Colonic mucosa (tissue), 4 donors: ENCODE data around the gene C4orf17. TPM values are rescaled to one million over a fixed set of nuclear protein-coding genes. Genes with fewer than 3 reads are reported as not detected.

Experiments
- DNase-seq: peaks from one replicate; pipeline ENCODE4 v3.0.0-alpha.2; 2020
- H3K27ac ChIP-seq: fragments of 200-600 bp; one replicate; pipeline ENCODE4 v1.8.0; 2021
- H3K27me3 ChIP-seq: fragments of 200-600 bp; one replicate; pipeline ENCODE4 v1.8.0; 2021
- H3K36me3 ChIP-seq: fragments of 200-600 bp; one replicate; pipeline ENCODE4 v1.8.0; 2021
- H3K4me1 ChIP-seq: fragments of 200-600 bp; one replicate; pipeline ENCODE4 v1.8.0; 2021; ENCODE audit warnings: mild to moderate bottlenecking
- H3K4me3 ChIP-seq: fragments of 200-600 bp; one replicate; pipeline ENCODE4 v1.8.0; 2021
- H3K9ac ChIP-seq, 2 donors: one replicate each; pipeline ENCODE4 v1.7.0; 2013; ENCODE audit warnings: control low read depth in 2 of 2, low read depth in 2 of 2, low read length in 2 of 2
- H3K9me3 ChIP-seq: fragments of 200-600 bp; one replicate; pipeline ENCODE4 v1.8.0; 2021
- CTCF ChIP-seq: fragments of 200-600 bp; IDR thresholded peaks from one replicate; pipeline ENCODE4 v1.8.0; 2022; ENCODE audit warnings: antibody characterized with exemption, mild to moderate bottlenecking
- intact Hi-C: fragments of 100-400 bp; cut with DNase I; formaldehyde crosslinking; loops from one replicate; pipeline ENCODE4 v1.14.1; 2022
- total RNA-seq, 2 donors: library from RNA; stranded (reverse); fragmentation: NEBNext Ultra II Directional in 1 of 2; extraction: Animal tissue kit (Norgen Biotek cat#: 25700) in 1 of 2; gene quantifications; one replicate each; pipeline ENCODE4 v1.2.1, GENCODE V29; 2021
- donor health status: healthy.
- donor health status: DM: no; HTN: no; CAD: no.
- donor health status: DM: no; HTN: no; CAD: no.

The C4orf17 gene
- total RNA-seq, 2 donors from 2014 or later = not detected

GRCh38 chr4:99537674-99538073 lies 26.9 kb downstream of the C4orf17 start:
- no peak overlapping the region for H3K4me3 ChIP-seq
- no peak for DNase-seq
- intact Hi-C loops = no loop called here
- H3K36me3 ChIP-seq = no peaks in the 10 kb centered on the region
- TF ChIP-seq CTCF = no peak
- no peaks in the 10 kb centered on the region for H3K4me1 ChIP-seq
- no peak overlapping the region for H3K9ac ChIP-seq
- no peaks in the 10 kb centered on the region for H3K27me3 ChIP-seq
- H3K27ac ChIP-seq = no peak overlapping the region
- no peaks in the 10 kb centered on the region for H3K9me3 ChIP-seq

- Histone ChIP-seq H3K27me3 (no peaks in the 10 kb centered on the region), H3K4me1 (no peaks in the 10 kb centered on the region), H3K27ac (no peak overlapping the region), H3K9ac (no peak overlapping the region), H3K9me3 (no peaks in the 10 kb centered on the region), H3K4me3 (no peak overlapping the region), H3K36me3 (no peaks in the 10 kb centered on the region)
- intact Hi-C loops = no loop called here
- no peak for TF ChIP-seq CTCF
- no peak for DNase-seq
Measured at GRCh38 chr4:99540277-99540939, 29.6 kb downstream of the C4orf17 start.

- Histone ChIP-seq H3K9ac (no peak overlapping the region), H3K9me3 (no peaks in the 10 kb centered on the region), H3K27me3 (no peaks in the 10 kb centered on the region), H3K4me3 (no peak overlapping the region), H3K27ac (no peak overlapping the region), H3K36me3 (no peaks in the 10 kb centered on the region), H3K4me1 (no peaks in the 10 kb centered on the region)
- intact Hi-C loops = no loop called here
- DNase-seq = no peak
- no peak for TF ChIP-seq CTCF
Measured at GRCh38 chr4:99552872-99553271, 42.1 kb downstream of the C4orf17 start.

GRCh38 chr4:99563310-99564186 lies 52.7 kb downstream of the C4orf17 start, which contains the start of gene TRMT10A:
Gene TRMT10A, minus strand, starts transcription at chr4:99564039. Its CDS starts 4,701 bp downstream, at chr4:99559338.
- Histone ChIP-seq H3K4me3 (peak within 1 kb of the TSS; percentile 41), H3K4me1 (no peaks in the 10 kb centered on the region), H3K9ac (peak within 1 kb of the TSS; percentile 83 to 85), H3K9me3 (no peaks in the 10 kb centered on the region), H3K36me3 (no peaks in the 10 kb centered on the region), H3K27me3 (no peaks in the 10 kb centered on the region), H3K27ac (peak within 1 kb of the TSS; percentile 89)
- TF ChIP-seq CTCF = no peak
- intact Hi-C loops = loop anchor here (5.0 kb wide), 2 partner anchors 324 to 384 kb away; partner anchors contain the start of gene DNAJB14
- peak; percentile 98 for DNase-seq

- Histone ChIP-seq H3K9me3 (no peaks in the 10 kb centered on the region), H3K4me1 (no peaks in the 10 kb centered on the region), H3K27ac (no peak overlapping the region), H3K27me3 (no peaks in the 10 kb centered on the region), H3K36me3 (no peaks in the 10 kb centered on the region), H3K4me3 (no peak overlapping the region), H3K9ac (no peak overlapping the region)
- no peak for TF ChIP-seq CTCF
- no peak for DNase-seq
- intact Hi-C loops = loop anchor here (5.0 kb wide), 2 partner anchors 322 to 382 kb away; partner anchors contain the start of gene DNAJB14
Measured at GRCh38 chr4:99564921-99565320, 54.1 kb downstream of the C4orf17 start.
